ENCODE data around the gene ZDBF2. TPM values are rescaled to one million over a fixed set of nuclear protein-coding genes. Genes with fewer than 3 reads are reported as not detected.
"Not testable (repeated sequence)": the region's sequence is repeated elsewhere in the genome, so short reads cannot be mapped to it uniquely, and the experiment has no call there.

Gene ZDBF2
- total RNA-seq, 1 donor = 21.0 TPM

GRCh38 chr2:206253777-206254166 lies 20.7 kb upstream of the ZDBF2 start:
- no peak overlapping the region for H3K4me3 ChIP-seq (ENCODE audit: low read length)
- H3K9me3 ChIP-seq (ENCODE audit: low read depth, low read length) = no peaks in the 10 kb centered on the region
- no peaks in the 10 kb centered on the region for H3K4me1 ChIP-seq (ENCODE audit: insufficient read depth, low read length)
- H3K27me3 ChIP-seq (ENCODE audit: insufficient read depth, low read length) = peaks cover 74% of the 10 kb centered on the region

DNA sequence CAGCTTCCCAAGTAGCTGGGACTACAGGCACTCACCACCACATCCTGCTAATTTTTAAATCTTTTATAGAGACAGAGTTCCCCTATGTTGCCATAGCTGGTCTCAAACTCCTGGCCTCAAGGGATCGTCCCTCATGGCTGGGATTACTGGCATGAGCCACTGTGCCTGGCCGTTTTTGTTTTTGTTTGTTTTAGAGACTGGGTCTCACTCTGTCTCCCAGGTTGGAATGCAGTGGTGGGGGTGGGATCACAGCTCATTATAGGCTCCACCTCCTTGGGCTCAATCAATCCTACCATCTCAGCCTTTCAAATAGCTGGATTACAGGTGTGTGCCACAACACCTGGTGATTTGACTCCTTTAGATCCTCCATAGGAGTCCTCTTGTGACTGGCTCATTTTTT lies 19.5 kb upstream of the ZDBF2 start:
- Histone ChIP-seq H3K4me3 (ENCODE audit: low read length) (no peak overlapping the region), H3K4me1 (ENCODE audit: insufficient read depth, low read length) (no peaks in the 10 kb centered on the region), H3K27me3 (ENCODE audit: insufficient read depth, low read length) (peaks cover 79% of the 10 kb centered on the region), H3K9me3 (ENCODE audit: low read depth, low read length) (no peaks in the 10 kb centered on the region)

- H3K4me3 ChIP-seq (ENCODE audit: low read length) = no peak overlapping the region
- no peaks in the 10 kb centered on the region for H3K4me1 ChIP-seq (ENCODE audit: insufficient read depth, low read length)
- H3K27me3 ChIP-seq (ENCODE audit: insufficient read depth, low read length) = peaks cover 89% of the 10 kb centered on the region
- H3K9me3 ChIP-seq (ENCODE audit: low read depth, low read length) = no peaks in the 10 kb centered on the region
These were observed 17.7 kb upstream of the ZDBF2 start for GRCh38 chr2:206256706-206257205.

DNA sequence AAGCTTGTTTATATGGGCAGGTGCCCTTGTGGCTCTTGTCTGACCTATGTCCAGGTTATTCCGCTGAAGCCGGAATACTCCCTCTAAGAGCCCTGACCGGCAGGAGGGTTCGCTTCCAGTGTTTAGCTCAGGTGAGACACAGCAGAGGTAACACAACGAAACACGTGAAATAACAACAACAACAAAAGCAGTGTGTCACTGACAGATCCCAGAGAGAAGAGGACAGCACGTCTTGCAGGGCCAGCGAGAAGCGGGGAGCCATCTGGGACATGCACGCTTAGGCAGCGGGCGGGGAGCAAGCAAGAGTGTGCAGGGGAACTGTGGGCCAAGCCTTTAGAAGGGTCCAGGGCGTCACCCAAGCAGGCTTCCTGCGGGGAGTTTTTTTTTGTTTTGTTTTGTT lies 17.1 kb upstream of the ZDBF2 start:
- Histone ChIP-seq H3K9me3 (ENCODE audit: low read depth, low read length) (no peaks in the 10 kb centered on the region), H3K4me1 (ENCODE audit: insufficient read depth, low read length) (no peaks in the 10 kb centered on the region), H3K27me3 (ENCODE audit: insufficient read depth, low read length) (peaks cover 90% of the 10 kb centered on the region), H3K4me3 (ENCODE audit: low read length) (no peak overlapping the region)

DNA sequence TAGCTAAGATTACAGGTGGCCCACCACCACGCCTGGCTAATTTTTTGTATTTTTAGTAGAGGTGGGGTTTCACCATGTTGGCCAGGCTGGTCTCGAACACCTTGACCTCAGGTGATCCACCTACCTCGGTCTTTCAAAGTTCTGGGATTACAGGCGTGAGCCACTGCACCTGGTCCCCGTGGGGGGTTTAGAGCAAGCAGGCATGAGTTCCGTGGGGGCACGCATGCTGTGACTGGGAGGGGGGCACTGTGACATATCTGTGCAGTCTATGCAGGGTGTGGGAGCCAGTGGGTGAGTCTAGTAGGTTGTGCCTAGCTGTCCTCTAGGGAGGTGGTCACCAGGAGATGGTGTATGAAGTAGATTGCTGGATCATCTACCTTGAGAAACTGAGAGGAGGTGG lies 16.6 kb upstream of the ZDBF2 start:
- Histone ChIP-seq H3K9me3 (ENCODE audit: low read depth, low read length) (no peaks in the 10 kb centered on the region), H3K27me3 (ENCODE audit: insufficient read depth, low read length) (peaks cover 90% of the 10 kb centered on the region)

DNA sequence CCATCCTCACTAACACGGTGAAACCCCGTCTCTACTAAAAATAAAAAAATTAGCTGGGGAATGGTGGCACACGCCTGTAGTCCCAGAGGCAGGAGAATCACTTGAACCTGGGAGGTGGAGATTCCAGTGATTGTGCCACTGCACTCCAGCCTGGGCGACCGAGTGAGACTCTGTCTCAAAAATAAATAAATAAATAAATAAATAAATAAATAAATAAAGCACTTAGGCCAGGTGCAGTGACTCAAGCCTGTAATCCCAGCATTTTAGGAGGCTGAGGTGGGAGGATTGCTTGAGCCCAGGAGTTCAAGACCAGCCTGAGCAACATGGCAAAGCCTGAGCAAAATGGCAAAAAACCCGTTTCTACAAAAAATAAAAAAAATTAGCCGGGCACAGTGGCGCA lies 15.8 kb upstream of the ZDBF2 start:
- H3K27me3 ChIP-seq (ENCODE audit: insufficient read depth, low read length) = peaks cover 90% of the 10 kb centered on the region
- not testable (repeated sequence) for H3K4me1 ChIP-seq (ENCODE audit: insufficient read depth, low read length); H3K4me3 ChIP-seq (ENCODE audit: low read length); H3K9me3 ChIP-seq (ENCODE audit: low read depth, low read length)

More for the DNA sequence above, 16.6 kb upstream of the ZDBF2 start:
- H3K4me3 ChIP-seq (ENCODE audit: low read length) = no peak overlapping the region
- no peaks in the 10 kb centered on the region for H3K4me1 ChIP-seq (ENCODE audit: insufficient read depth, low read length)

DNA sequence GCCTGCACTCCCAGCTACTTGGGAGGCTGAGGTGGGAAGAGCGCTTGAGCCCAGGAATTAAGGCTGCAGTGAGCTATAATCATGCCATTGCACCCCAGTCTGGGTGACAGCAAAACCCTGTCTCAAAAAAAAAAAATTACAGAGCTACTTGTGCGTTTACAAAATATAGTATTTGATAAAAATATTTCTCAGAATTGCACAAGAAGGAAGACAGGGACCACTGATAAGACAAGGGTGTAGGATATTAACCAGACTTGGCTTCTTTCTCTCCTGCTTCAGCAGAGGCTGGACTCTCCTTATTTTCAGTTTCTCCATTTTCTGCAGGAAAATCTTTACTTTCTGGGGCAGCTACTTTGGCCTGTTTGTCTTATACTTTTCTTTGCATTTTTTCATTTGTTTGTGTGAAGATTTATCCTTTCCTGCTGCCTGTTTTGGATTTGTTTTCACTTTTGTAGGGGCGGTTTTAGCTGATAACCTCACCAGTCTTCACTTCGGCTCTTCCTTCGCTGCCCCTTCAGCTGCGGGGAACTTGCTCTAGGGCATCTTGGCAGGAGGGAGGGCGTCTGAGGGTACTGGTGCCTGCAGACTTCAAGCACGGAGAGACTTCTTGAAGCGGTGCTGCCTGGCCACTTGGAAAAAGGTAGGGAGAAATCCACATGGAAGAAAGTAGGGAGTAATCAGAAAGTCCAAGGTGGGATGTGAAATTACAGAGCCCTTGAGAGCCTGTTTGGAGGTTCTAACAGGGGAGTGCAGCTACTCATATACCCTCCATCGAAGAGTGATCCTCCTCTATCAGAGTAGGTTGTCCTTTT lies 14.9 kb upstream of the ZDBF2 start:
- Histone ChIP-seq H3K9me3 (ENCODE audit: low read depth, low read length) (no peaks in the 10 kb centered on the region), H3K27me3 (ENCODE audit: insufficient read depth, low read length) (peaks cover 92% of the 10 kb centered on the region), H3K4me3 (ENCODE audit: low read length) (no peak overlapping the region), H3K4me1 (ENCODE audit: insufficient read depth, low read length) (no peaks in the 10 kb centered on the region)

- H3K27me3 ChIP-seq (ENCODE audit: insufficient read depth, low read length) = peaks cover 92% of the 10 kb centered on the region
These were observed 14.1 kb upstream of the ZDBF2 start for GRCh38 chr2:206260188-206261012.

DNA sequence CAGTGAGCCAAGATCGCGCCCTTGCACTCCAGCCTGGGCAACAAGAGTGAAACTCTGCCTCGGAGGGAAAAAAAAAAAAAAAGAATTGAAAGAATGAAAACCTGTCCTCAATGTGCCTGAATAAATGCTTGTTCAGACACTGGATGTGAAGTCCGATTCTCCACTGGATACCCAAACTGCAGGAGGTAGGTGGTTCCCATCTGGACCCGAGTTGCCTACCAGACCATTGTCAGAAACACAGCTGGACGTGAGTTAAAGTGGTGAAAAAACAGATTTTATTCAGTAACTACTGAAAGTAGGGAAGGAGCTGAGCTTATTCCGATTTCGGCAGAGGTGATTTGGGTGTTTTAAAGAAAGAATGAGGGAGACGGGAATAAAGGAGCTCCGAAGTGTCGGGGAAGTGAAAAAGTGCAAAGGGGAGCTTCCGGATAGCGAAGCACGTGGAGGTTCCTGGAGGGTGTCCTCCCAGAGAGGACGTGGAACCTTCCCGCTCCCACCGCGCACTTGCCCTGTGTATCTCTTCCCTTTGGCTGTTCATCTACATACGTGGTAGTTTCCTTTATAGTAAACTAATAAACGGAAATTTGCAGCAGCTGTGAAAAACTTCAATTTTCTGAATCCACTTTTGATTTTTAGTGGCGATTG lies 10.4 kb upstream of the ZDBF2 start:
- Histone ChIP-seq H3K4me3 (ENCODE audit: low read length) (no peak overlapping the region), H3K4me1 (ENCODE audit: insufficient read depth, low read length) (no peaks in the 10 kb centered on the region), H3K9me3 (ENCODE audit: low read depth, low read length) (no peaks in the 10 kb centered on the region), H3K27me3 (ENCODE audit: insufficient read depth, low read length) (peaks cover 98% of the 10 kb centered on the region)

More at GRCh38 chr2:206260188-206261012, 14.1 kb upstream of the ZDBF2 start:
- H3K9me3 ChIP-seq (ENCODE audit: low read depth, low read length) = no peaks in the 10 kb centered on the region
- no peak overlapping the region for H3K4me3 ChIP-seq (ENCODE audit: low read length)
- H3K4me1 ChIP-seq (ENCODE audit: insufficient read depth, low read length) = no peaks in the 10 kb centered on the region

DNA sequence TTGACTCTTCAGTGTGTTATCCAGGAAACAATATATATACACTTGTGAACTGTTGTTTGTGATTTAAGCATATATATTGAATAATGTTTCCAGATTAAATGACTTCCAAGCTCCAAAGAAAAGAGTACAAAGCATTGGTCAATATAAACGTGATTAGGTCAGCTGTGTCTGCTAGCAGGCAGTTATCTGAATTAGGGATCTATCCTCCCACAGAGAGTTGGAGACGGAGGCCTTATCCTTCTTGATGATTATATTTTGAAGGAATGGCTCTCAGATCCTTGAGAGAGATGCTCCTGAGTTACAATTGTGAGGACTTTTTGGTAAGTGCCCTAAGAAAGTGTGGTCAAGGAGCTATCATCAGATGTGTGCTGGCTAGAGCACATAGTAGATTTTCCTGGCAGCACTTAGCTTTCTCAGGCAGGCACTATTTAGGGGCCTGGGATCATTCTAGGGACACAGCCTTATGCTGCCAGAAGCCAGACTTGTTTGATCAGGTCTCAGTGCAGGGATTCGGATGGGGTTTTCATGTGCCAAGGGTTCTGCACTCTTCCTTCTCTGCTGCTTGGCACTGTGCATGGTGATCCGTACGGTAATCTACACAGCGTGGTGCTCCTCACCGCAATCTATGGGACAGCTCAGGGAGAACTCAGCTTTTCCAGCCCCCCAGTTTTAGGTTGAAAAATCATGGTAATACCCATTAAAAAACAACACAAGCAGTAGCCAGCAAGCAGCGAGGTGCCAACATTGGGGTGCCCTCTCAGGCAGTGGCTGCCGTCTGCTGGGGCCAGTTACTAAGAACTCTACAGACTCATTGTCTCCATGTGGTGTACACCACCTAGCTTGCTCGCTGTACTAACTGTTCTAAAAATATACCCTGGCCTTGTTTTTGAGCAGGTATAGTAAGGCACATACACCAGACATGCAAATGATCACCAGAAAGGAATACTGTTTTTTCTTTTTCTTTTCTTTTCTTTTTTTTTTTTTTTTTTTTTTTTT lies 8.0 kb upstream of the ZDBF2 start:
- no peaks in the 10 kb centered on the region for H3K9me3 ChIP-seq (ENCODE audit: low read depth, low read length)
- H3K27me3 ChIP-seq (ENCODE audit: insufficient read depth, low read length) = peaks cover 92% of the 10 kb centered on the region
- H3K4me3 ChIP-seq (ENCODE audit: low read length) = no peak overlapping the region
- H3K4me1 ChIP-seq (ENCODE audit: insufficient read depth, low read length) = no peaks in the 10 kb centered on the region

DNA sequence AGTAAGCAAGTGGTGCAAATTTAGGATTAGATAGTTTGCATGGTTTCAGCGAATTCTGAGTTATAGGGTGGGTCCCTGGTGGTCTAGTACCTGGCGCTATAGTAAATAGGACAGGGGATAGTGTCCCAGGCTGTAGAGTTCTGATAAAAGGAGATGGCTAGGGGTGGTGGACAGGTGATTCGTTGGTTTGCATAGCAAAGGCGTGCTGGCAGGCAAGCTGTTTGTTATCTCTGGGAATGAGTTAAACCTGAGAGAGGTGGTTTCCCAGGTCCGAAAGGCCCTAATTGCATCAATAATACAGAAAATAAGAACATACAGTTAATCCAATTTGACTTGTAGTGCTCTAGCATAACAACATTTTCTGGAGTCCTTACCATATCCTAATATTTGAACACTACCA lies 6.9 kb upstream of the ZDBF2 start:
- Histone ChIP-seq H3K27me3 (ENCODE audit: insufficient read depth, low read length) (peaks cover 90% of the 10 kb centered on the region), H3K9me3 (ENCODE audit: low read depth, low read length) (no peaks in the 10 kb centered on the region), H3K4me3 (ENCODE audit: low read length) (no peak overlapping the region), H3K4me1 (ENCODE audit: insufficient read depth, low read length) (no peaks in the 10 kb centered on the region)

DNA sequence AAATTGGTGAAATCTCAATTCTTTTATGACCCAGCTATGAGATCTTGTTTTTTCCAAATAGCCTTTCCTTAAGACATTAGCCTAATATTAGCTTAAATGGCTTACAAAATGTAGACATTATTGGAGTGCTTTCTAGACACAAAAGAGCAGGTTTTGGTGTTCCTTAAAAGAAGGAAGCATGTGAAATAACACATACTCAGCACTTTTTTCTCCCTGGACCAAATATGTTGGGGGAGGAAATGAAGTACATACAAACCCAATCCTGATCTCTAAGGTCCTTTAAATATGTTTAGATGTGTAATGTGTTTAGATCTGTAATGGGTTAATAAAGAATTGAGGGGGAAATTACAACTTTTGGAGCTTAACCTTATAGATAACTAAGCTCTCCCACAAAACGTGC lies 3.4 kb upstream of the ZDBF2 start:
- H3K4me3 ChIP-seq (ENCODE audit: low read length) = no peak overlapping the region
- H3K27me3 ChIP-seq (ENCODE audit: insufficient read depth, low read length) = peaks cover 82% of the 10 kb centered on the region
- peaks cover 7% of the 10 kb centered on the region for H3K4me1 ChIP-seq (ENCODE audit: insufficient read depth, low read length)
- no peaks in the 10 kb centered on the region for H3K9me3 ChIP-seq (ENCODE audit: low read depth, low read length)

GRCh38 chr2:206273905-206274304 lies 558 bp upstream of the ZDBF2 start:
- Histone ChIP-seq H3K4me3 (ENCODE audit: low read length) (no peak overlapping the region), H3K27me3 (ENCODE audit: insufficient read depth, low read length) (peaks cover 84% of the 10 kb centered on the region), H3K4me1 (ENCODE audit: insufficient read depth, low read length) (peaks cover 7% of the 10 kb centered on the region), H3K9me3 (ENCODE audit: low read depth, low read length) (no peaks in the 10 kb centered on the region)

All from mononuclear cell (primary cell).